ENCODE data around the gene HTT. TPM values are rescaled to one million over a fixed set of nuclear protein-coding genes. Genes with fewer than 3 reads are reported as not detected.

HTT gene
- total and polyA plus RNA-seq, 2 of the 8 experiments (the other 6 are each of a cell fraction or from before 2014, with no cell fraction given): 24.0 to 71.0 TPM

DNA sequence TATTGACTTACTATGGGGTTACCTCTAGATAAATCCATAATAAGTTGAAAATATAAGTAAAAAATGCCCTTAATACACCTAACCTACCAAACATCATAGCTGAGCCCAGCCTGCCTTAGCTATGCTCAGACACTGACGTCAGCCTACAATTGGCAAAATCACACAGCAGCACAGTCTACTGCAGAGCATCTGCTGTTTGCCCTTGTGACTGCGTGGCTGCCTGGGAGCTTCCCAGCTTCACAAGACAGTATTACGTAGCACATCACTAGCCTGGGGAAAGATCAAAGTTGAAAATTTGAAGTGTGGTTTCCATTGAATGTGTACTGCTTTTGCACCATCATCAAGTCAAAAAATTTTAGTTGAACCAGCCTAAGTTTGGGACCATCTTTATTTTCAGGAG, 8.9 kb upstream of the HTT start:
- no peak overlapping the region for H2BK5ac ChIP-seq (ENCODE audit: low read depth, low read length)
- H2BK120ac ChIP-seq (replicated peaks; ENCODE audit: low read depth, low read length): no peak overlapping the region
- no peaks in the 10 kb centered on the region for H4K20me1 ChIP-seq (replicated peaks in 1 of 2; ENCODE audit: control insufficient read depth in 1 of 2, insufficient read depth in 2 of 2, low read length in 2 of 2)
- no peaks in the 10 kb centered on the region for H3K79me2 ChIP-seq (ENCODE audit: control insufficient read depth in 1 of 2, insufficient read depth in 2 of 2, low read length in 2 of 2)
- no peak overlapping the region for H4K91ac ChIP-seq (replicated peaks; ENCODE audit: insufficient read length, low read length)
- no peak overlapping the region for H2BK20ac ChIP-seq (ENCODE audit: low read length)
- CTCF ChIA-PET (ENCODE audit: partially characterized antibody): interaction anchor here (0.6 to 1.1 kb wide), 2 partner anchors 13 to 389 kb away, joined by 3 to 4 read pairs; no protein-coding TSS in a partner anchor
- no peak overlapping the region for H3K56ac ChIP-seq (replicated peaks; ENCODE audit: insufficient read length, low read depth, low read length)
- no peak overlapping the region for H3K4me3 ChIP-seq (ENCODE audit: extremely low read depth in 1 of 4, insufficient read depth in 2 of 4, low read depth in 3 of 4, low read length in 4 of 4)
- H2BK12ac ChIP-seq (ENCODE audit: low read depth, low read length): no peak overlapping the region
- no peak overlapping the region for H3K4ac ChIP-seq (replicated peaks; ENCODE audit: insufficient read length, low read depth, low read length)
- H3K79me1 ChIP-seq (ENCODE audit: low read depth, low read length): no peaks in the 10 kb centered on the region
- POLR2A ChIA-PET (ENCODE audit: partially characterized antibody): interaction anchor here (1.0 kb wide), 1 partner anchor 10 kb away, joined by 3 read pairs; no protein-coding TSS in a partner anchor
- DNase-seq (ENCODE audit: low read depth in 1 of 2, low spot score in 2 of 2): no peak
- H3K23ac ChIP-seq (ENCODE audit: insufficient read length): no peak overlapping the region
- 92% methylated on average over 3 of the region's 3 CpGs; no CpG with 5 or more reads in 1 of the 2 experiments for WGBS, 2 experiments (ENCODE audit: extremely low coverage in 1 of 2, insufficient coverage in 1 of 2, insufficient read length in 1 of 2, insufficient replicate concordance in 2 of 2, low coverage in 1 of 2, low lambda C conversion rate in 2 of 2, missing lambda C conversion rate in 1 of 2)
- H3K18ac ChIP-seq (ENCODE audit: extremely low read depth, low read length): no peak overlapping the region
- no peak for FAIRE-seq
- no peak overlapping the region for H2BK15ac ChIP-seq (ENCODE audit: low read length)
- H3K9me3 ChIP-seq (ENCODE audit: insufficient read depth in 2 of 2, low read depth in 1 of 2, low read length in 1 of 2): no peaks in the 10 kb centered on the region; a peak in 1 of 4 replicates
- no peak overlapping the region for H3K9ac ChIP-seq (replicated peaks in 1 of 4; ENCODE audit: extremely low read depth in 1 of 4, low read depth in 3 of 4, low read length in 3 of 4)
- no peaks in the 10 kb centered on the region for H3K23me2 ChIP-seq (ENCODE audit: low read depth, low read length)
- H3K4me2 ChIP-seq (ENCODE audit: insufficient read depth in 1 of 2, low read depth in 2 of 2, low read length in 2 of 2): no peak overlapping the region
- no peaks in the 10 kb centered on the region for H3K27me3 ChIP-seq (replicated peaks in 1 of 4; ENCODE audit: control insufficient read depth in 3 of 4, extremely low read depth in 1 of 4, insufficient read depth in 3 of 4, low read length in 3 of 4)
- H4K8ac ChIP-seq (ENCODE audit: extremely low read depth, insufficient read depth, low read length): no peak overlapping the region
- no peaks in the 10 kb centered on the region for H3K36me3 ChIP-seq (ENCODE audit: control insufficient read depth in 2 of 4, insufficient read depth in 4 of 4, low read length in 3 of 4)
- no peak overlapping the region for H3K27ac ChIP-seq (ENCODE audit: low read depth, low read length)
- H2AK5ac ChIP-seq (ENCODE audit: low read depth, low read length): no peak overlapping the region
- no peak overlapping the region for H2AFZ ChIP-seq (ENCODE audit: low read length)
- H4K5ac ChIP-seq (ENCODE audit: insufficient read length, low read depth, low read length): no peak overlapping the region
- H3K4me1 ChIP-seq (replicated peaks in 1 of 4; ENCODE audit: control insufficient read depth in 3 of 4, insufficient read depth in 4 of 4, low read length in 3 of 4): no peaks in the 10 kb centered on the region
- H3K14ac ChIP-seq (ENCODE audit: insufficient read length): no peak overlapping the region
- no peak for TF ChIP-seq SP2 (IDR thresholded peaks at IDR 0.05; ENCODE audit: low read length)
- TF ChIP-seq, protein P1, sequence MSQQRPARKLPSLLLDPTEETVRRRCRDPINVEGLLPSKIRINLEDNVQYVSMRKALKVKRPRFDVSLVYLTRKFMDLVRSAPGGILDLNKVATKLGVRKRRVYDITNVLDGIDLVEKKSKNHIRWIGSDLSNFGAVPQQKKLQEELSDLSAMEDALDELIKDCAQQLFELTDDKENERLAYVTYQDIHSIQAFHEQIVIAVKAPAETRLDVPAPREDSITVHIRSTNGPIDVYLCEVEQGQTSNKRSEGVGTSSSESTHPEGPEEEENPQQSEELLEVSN (IDR thresholded peaks at IDR 0.05): no peak
- TF ChIP-seq NANOG (IDR thresholded peaks at IDR 0.05; ENCODE audit: insufficient read depth, low read depth, low read length, poor library complexity, severe bottlenecking): no peak
- TF ChIP-seq PHF8 (conservative IDR thresholded peaks at IDR 0.05; ENCODE audit: low read depth, low read length): no peak
- no peak for TF ChIP-seq MAX (IDR thresholded peaks at IDR 0.05)
- TF ChIP-seq NRF1 (IDR thresholded peaks at IDR 0.05; ENCODE audit: low read depth, low read length): no peak
- no peak for TF ChIP-seq KDM5A (IDR thresholded peaks at IDR 0.05; ENCODE audit: low read length)
- no peak for TF ChIP-seq POLR2A (IDR thresholded peaks at IDR 0.05; ENCODE audit: control extremely low read depth in 1 of 2, low read depth in 2 of 2, low read length in 2 of 2)
- TF ChIP-seq RAD21 (IDR thresholded peaks at IDR 0.05 in 1 of 2, conservative IDR thresholded peaks at IDR 0.05 in 1 of 2; ENCODE audit: low read depth in 2 of 2, low read length in 2 of 2): no peak
- TF ChIP-seq SUZ12 (IDR thresholded peaks at IDR 0.05; ENCODE audit: low read length): no peak
- no peak for TF ChIP-seq YY1 (IDR thresholded peaks at IDR 0.05; ENCODE audit: low read depth, low read length)
- no peak for TF ChIP-seq TEAD4 (IDR thresholded peaks at IDR 0.05; ENCODE audit: low read depth, low read length)
- no peak for TF ChIP-seq SIRT6 (IDR thresholded peaks at IDR 0.05; ENCODE audit: low read length)
- no peak for TF ChIP-seq CBX8 (IDR thresholded peaks at IDR 0.05; ENCODE audit: borderline replicate concordance, low read depth, low read length)
